ENCODE results near the gene ZPBP2.

DNA sequence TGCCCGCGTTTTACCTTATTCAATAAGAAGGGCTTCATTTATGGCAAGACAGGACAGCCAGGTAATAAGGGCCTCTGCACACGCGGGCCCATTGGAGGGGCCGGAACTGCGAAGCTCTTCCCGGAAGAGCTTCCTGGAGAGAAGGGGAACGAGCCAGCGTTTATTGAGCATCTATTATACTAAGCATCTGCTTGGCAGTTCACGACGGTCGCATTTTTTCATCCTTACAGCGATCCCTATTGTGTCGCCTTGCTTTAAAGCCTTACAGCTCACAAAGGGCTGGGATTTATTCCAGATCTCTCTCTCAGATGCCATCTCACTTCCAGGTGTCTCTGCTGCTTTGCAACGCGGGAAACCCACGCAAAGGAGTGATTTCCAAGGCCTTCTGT is 546 bp downstream of the ZPBP2 start:
- no peak for TF ChIP-seq POLR2AphosphoS5 (IDR thresholded peaks at IDR 0.05; ENCODE audit: borderline replicate concordance, low read depth, low read length)
- TF ChIP-seq EZH2 (IDR thresholded peaks at IDR 0.05): no peak
- TF ChIP-seq FOXP2 (optimal IDR thresholded peaks at IDR 0.05; ENCODE audit: control extremely low read depth, extremely low read length, insufficient read depth): no peak
